Measurements from ENCODE around the gene EBF3.

GRCh38 chr10:129900825-129901224, 63.2 kb downstream of the EBF3 start:
- TF ChIP-seq POLR2AphosphoS5 (IDR thresholded peaks at IDR 0.05; ENCODE audit: low read depth) (no peak), CTCF (conservative IDR thresholded peaks at IDR 0.05; ENCODE audit: low read depth in 2 of 2) (no peak), EZH2phosphoT487 (IDR thresholded peaks at IDR 0.05; ENCODE audit: unreplicated experiment) (no peak), JUNB (IDR thresholded peaks at IDR 0.05; ENCODE audit: unreplicated experiment) (no peak), REST (IDR thresholded peaks at IDR 0.05; ENCODE audit: unreplicated experiment) (no peak), EZH2 (IDR thresholded peaks at IDR 0.05; ENCODE audit: low read depth, unreplicated experiment) (no peak), STAT1 (IDR thresholded peaks at IDR 0.05; ENCODE audit: unreplicated experiment) (no peak), CREB1 (CRISPR knock-in tag; IDR thresholded peaks at IDR 0.05; ENCODE audit: low read depth) (no peak), NANOG (IDR thresholded peaks at IDR 0.05; ENCODE audit: borderline replicate concordance) (no peak), ETS1 (IDR thresholded peaks at IDR 0.05) (no peak), ZNF114 (CRISPR knock-in tag; IDR thresholded peaks at IDR 0.05) (no peak), ZNF331 (CRISPR knock-in tag; IDR thresholded peaks at IDR 0.05; ENCODE audit: low read depth) (no peak)
